AG09319 (cell line): ENCODE results near the gene ARRDC5.
"Not testable (repeated sequence)": the region's sequence is repeated elsewhere in the genome, so short reads cannot be mapped to it uniquely, and the experiment has no call there.

ENCODE experiments used
- DNase-seq: peaks from one replicate; pipeline ENCODE4 v3.0.0-alpha.2; 2010; ENCODE audit warnings: low read depth; ENCODE audit errors: extremely low read depth
- CTCF ChIP-seq: IDR thresholded peaks from 2 replicates; pipeline ENCODE4 v1.5.1; 2011; ENCODE audit warnings: low read depth, mild to moderate bottlenecking, inconsistent platforms, low read length, moderate library complexity

ARRDC5 gene

GRCh38 chr19:4891066-4891465, 11.6 kb downstream of the ARRDC5 start:
- DNase-seq = no peak
- TF ChIP-seq CTCF = no peak

GRCh38 chr19:4889034-4889815, 13.5 kb downstream of the ARRDC5 start:
- DNase-seq = no peak
- no peak for TF ChIP-seq CTCF

DNA sequence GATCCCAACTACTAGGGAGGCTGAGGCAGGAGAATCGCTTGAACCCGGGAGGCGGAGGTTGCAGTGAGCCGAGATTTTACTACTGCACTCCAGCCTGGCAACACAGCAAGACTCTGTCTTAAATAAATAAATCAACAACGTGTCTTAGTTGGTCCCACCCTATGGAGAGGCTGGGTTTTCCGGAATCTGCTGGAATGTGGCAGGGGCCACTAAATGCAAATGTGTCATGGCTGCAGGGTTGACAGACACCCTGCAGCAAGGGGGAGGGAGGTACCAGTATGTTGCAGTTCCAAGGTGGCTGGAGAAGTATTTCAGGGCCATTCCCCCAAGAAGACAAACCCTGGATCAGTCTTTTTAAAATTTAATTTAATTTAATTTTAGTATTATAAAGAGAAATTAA, 14.9 kb downstream of the ARRDC5 start:
- not testable (repeated sequence) for DNase-seq

DNA sequence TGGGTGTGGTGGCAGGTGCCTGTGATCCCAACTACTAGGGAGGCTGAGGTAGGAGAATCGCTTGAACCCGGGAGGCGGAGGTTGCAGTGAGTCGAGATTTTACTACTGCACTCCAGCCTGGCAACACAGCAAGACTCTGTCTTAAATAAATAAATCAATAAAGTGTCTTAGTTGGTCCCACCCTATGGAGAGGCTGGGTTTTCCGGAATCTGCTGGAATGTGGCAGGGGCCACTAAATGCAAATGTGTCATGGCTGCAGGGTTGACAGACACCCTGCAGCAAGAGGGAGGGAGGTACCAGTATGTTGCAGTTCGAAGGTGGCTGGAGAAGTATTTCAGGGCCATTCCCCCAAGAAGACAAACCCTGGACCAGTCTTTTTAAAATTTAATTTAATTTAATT, 17.7 kb downstream of the ARRDC5 start:
- not testable (repeated sequence) for DNase-seq

DNA sequence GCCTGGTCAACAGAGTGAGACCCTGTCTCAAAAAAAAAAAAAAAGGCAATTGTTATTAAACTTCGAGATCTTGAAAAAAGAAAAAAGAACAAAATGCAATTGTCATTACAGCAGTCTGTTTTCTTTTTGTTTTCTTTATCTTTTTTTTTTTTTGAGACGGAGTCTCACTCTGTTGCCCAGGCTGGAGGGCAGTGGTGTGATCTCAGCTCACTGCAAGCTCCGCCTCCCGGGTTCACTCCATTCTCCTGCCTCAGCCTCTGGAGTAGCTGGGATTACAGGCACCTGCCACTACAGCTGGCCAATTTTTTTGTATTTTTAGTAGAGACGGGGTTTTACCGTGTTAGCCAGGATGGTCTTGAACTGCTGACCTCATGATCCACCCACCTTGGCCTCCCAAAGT, 19.8 kb downstream of the ARRDC5 start:
- not testable (repeated sequence) for DNase-seq

DNA sequence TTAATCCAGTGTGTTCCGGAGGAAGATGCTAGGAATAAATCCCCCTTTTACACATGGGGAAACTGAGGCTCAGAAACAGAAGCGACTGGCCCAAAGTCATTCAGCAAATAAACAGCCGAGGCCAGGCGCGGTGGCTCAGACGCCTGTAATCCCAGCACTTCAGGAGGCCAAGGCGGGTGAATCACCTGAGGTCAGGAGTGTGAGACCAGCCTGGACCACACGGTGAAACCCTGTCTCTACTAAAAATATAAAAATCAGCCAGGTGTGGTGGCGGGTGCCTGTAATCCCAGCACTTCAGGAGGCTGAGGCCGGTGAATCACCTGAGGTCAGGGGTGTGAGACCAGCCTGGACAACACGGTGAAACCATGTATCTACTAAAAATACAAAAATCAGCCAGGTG, 23.7 kb downstream of the ARRDC5 start:
- no peak for DNase-seq
- TF ChIP-seq CTCF = no peak

- DNase-seq = no peak
- no peak for TF ChIP-seq CTCF
Measured at GRCh38 chr19:4878491-4878968, 24.2 kb downstream of the ARRDC5 start.

DNA sequence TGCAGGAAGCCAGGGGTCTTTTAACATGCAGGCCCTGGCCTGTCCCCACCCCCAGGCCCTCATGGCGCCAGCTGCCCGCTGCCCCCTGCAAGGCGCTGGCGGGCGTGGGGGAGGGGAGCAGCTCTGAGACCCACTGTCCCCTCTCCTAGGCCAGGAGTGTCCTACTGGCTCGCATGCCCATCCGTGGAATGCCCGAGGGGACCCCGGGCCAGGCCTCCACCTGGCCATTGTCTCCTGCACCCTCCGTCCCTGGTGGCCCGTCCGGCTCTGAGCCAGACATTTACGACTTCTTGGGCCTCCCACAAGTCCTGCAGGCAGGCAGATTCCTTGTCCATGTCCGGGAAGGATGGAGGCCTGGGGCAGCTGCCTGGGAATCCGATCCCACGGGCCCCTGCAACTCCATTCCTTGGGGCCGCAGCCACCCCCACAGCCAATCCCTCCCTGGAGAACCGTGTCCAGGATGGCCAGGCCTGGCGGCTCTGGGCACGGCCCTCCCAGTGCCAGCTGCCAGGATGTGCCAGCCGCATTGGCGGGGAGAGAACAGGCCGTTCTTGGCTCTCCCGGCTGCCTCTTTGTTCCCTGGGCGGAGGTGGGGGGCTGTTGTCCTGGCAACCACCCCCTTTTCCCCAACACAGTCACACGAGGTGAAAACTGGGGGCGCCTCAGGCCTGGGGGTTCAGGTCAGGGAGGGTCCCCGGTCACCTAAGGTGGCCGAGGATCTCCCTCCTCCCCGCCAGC, 24.8 kb downstream of the ARRDC5 start:
- DNase-seq = no peak
- TF ChIP-seq CTCF = no peak

DNA sequence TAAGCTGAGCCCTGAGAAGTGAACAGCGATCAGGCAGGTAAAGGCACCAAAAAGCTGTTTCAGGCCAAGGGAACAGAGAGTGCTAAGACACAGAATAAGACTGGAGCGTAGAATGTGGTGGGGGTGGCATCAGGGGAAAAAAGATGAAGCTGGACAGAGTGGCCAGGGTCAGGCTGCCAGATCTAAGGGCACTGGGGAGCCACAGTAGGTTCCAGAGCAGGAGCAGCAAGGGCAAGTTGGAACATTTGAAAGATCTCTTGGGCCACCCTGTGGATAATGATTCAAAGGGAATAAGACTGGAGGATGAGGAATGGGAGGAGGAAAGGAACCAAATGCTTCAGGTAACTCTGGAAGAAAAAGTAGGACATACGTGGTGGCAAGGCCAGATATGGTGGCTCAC, 28.8 kb downstream of the ARRDC5 start:
- DNase-seq = no peak
- TF ChIP-seq CTCF = no peak
